GM12878 (cell line): ENCODE data around the gene CCDC85B. TPM values are rescaled to one million over a fixed set of nuclear protein-coding genes. Genes with fewer than 3 reads are reported as not detected.

Source experiments
- ATAC-seq: fragments of 200-7000 bp; cut with Tn5 transposase; 3 replicates; pipeline ENCODE4 v1.9.1; 2020; ENCODE audit warnings: mild to moderate bottlenecking, moderate library complexity
- BruUV-seq: library from RNA; stranded (reverse); fragments of 400-500 nt; replicated peaks from 2 replicates; lab custom pipeline; 2021; lab: Mats Ljungman, UMichigan
- CTCF ChIA-PET: fragments of 300-600 bp; sonication (Branson Sonifier 250); formaldehyde crosslinking; extraction: SDS; loops from one replicate; lab custom pipeline; 2021; ENCODE audit warnings: inconsistent platforms; lab: Yijun Ruan, JAX
- POLR2A ChIA-PET: fragments of 350-600 bp; formaldehyde crosslinking; extraction: SDS; loops from one replicate; lab custom pipeline; 2021; ENCODE audit warnings: inconsistent platforms; lab: Charles Lee
- RAD21 ChIA-PET: fragments of 300-600 bp; sonication (Branson Sonifier 250); formaldehyde crosslinking; loops from one replicate; lab custom pipeline; 2023; ENCODE audit warnings: antibody characterized with exemption; ENCODE audit not compliant: unreplicated experiment; lab: Charles Lee
- SMC1A ChIA-PET: fragments of 300-600 bp; sonication (Branson Sonifier 250); formaldehyde crosslinking; loops from one replicate; lab custom pipeline; 2023; ENCODE audit not compliant: unreplicated experiment, uncharacterized antibody; lab: Charles Lee
- DNase-seq: peaks from one replicate; pipeline ENCODE4 v3.0.0-alpha.2; 2011; ENCODE audit warnings: low read depth, low spot score
- FAIRE-seq: peaks from 3 replicates; lab custom pipeline; 2011; peaks lifted over from hg19 to GRCh38; lab: Jason Lieb, UNC
- H2AFZ ChIP-seq: 2 replicates; pipeline ENCODE4 v1.6.0; 2011; ENCODE audit warnings: low read depth, low read length, control low read depth; ENCODE audit not compliant: control insufficient read depth
- H3K27ac ChIP-seq: 2 replicates; pipeline ENCODE4 v1.5.1; 2011; ENCODE audit warnings: control low read depth; ENCODE audit not compliant: control insufficient read depth, insufficient read depth
- H3K27me3 ChIP-seq, 2 experiments: replicated peaks in 1 of 2; 2 replicates each; pipeline versions ENCODE4 v1.6.0 to v1.6.1; 2011; ENCODE audit warnings: low read length in 1 of 2; ENCODE audit not compliant: control insufficient read depth in 2 of 2, insufficient read depth in 2 of 2
- H3K36me3 ChIP-seq, 2 experiments: 2 replicates each; pipeline ENCODE4 v1.5.1; 2011; ENCODE audit warnings: low read length in 1 of 2; ENCODE audit not compliant: control insufficient read depth in 2 of 2, insufficient read depth in 2 of 2
- H3K4me1 ChIP-seq: 2 replicates; pipeline ENCODE4 v1.6.1; 2011; ENCODE audit warnings: mild to moderate bottlenecking, low read length, moderate library complexity, mixed read lengths; ENCODE audit not compliant: control insufficient read depth, insufficient read depth
- H3K4me2 ChIP-seq: 2 replicates; pipeline ENCODE4 v1.6.0; 2011; ENCODE audit warnings: control low read depth; ENCODE audit not compliant: control insufficient read depth, insufficient read depth
- H3K4me3 ChIP-seq: fragments of 200-600 bp; sonication (generic); 2 replicates; pipeline ENCODE4 v1.5.1; 2016
- H3K79me2 ChIP-seq: 2 replicates; pipeline ENCODE4 v1.6.0; 2011; ENCODE audit warnings: low read length; ENCODE audit not compliant: control insufficient read depth, insufficient read depth
- H3K9ac ChIP-seq: 2 replicates; pipeline ENCODE4 v1.8.0; 2011; ENCODE audit warnings: low read length, control low read depth, mixed read lengths; ENCODE audit not compliant: control insufficient read depth, insufficient read depth
- H3K9me3 ChIP-seq: replicated peaks from 3 replicates; pipeline ENCODE4 v1.5.1; 2011; ENCODE audit warnings: mild to moderate bottlenecking, low read length; ENCODE audit not compliant: control insufficient read depth, insufficient read depth
- H4K20me1 ChIP-seq: 2 replicates; pipeline ENCODE4 v1.6.0; 2011; ENCODE audit not compliant: control insufficient read depth, insufficient read depth
- BMI1 ChIP-seq: fragments of 450-650 bp; IDR thresholded peaks from 2 replicates; pipeline ENCODE4 v1.6.1; 2016; ENCODE audit warnings: mild to moderate bottlenecking, moderate library complexity, borderline replicate concordance
- CUX1 ChIP-seq: IDR thresholded peaks from 2 replicates; pipeline ENCODE4 v1.6.1; 2012; ENCODE audit warnings: improper control_type of control experiment, low read depth, low read length; ENCODE audit not compliant: insufficient replicate concordance
- E2F4 ChIP-seq: IDR thresholded peaks from 2 replicates; pipeline ENCODE4 v1.6.1; 2012; ENCODE audit warnings: low read depth, low read length, improper control_type of control experiment
- FOS ChIP-seq: IDR thresholded peaks from 3 replicates; pipeline ENCODE4 v1.6.1; 2011; ENCODE audit warnings: borderline replicate concordance; ENCODE audit not compliant: insufficient read length; ENCODE audit errors: extremely low read depth
- IKZF1 ChIP-seq: fragments of 450-650 bp; conservative IDR thresholded peaks from 2 replicates; pipeline ENCODE4 v1.6.1; 2017; ENCODE audit warnings: antibody characterized with exemption, mild to moderate bottlenecking
- MXI1 ChIP-seq: fragments of 150-350 bp; IDR thresholded peaks from 2 replicates; pipeline ENCODE4 v1.6.1; 2011; ENCODE audit warnings: low read depth, mild to moderate bottlenecking, inconsistent platforms, low read length, improper control_type of control experiment
- MYC ChIP-seq: IDR thresholded peaks from 2 replicates; pipeline ENCODE4 v1.6.1; 2011; ENCODE audit warnings: mild to moderate bottlenecking, low read length, moderate library complexity, inconsistent platforms; ENCODE audit not compliant: insufficient read depth, insufficient replicate concordance, insufficient read length, severe bottlenecking
- PAX5 ChIP-seq: IDR thresholded peaks from 2 replicates; pipeline ENCODE4 v1.6.1; 2011; ENCODE audit warnings: low read depth, low read length, borderline replicate concordance
- RB1 ChIP-seq: fragments of 450-650 bp; formaldehyde crosslinking; IDR thresholded peaks from 2 replicates; pipeline ENCODE4 v1.6.1; 2017; ENCODE audit warnings: mild to moderate bottlenecking, borderline replicate concordance
- RUNX3 ChIP-seq: IDR thresholded peaks from 2 replicates; pipeline ENCODE4 v1.6.1; 2012; ENCODE audit warnings: low read length, inconsistent platforms
- SPI1 ChIP-seq: IDR thresholded peaks from 2 replicates; pipeline ENCODE4 v1.6.1; 2011; ENCODE audit warnings: low read depth, mild to moderate bottlenecking, low read length, moderate library complexity, borderline replicate concordance; ENCODE audit not compliant: insufficient read depth
- TARDBP ChIP-seq: IDR thresholded peaks from 2 replicates; pipeline ENCODE4 v1.6.1; 2016; ENCODE audit warnings: borderline replicate concordance
- ZBED1 ChIP-seq: IDR thresholded peaks from 2 replicates; pipeline ENCODE4 v1.6.1; 2016; ENCODE audit warnings: borderline replicate concordance
- ZZZ3 ChIP-seq: IDR thresholded peaks from 2 replicates; pipeline ENCODE4 v1.6.1; 2011; ENCODE audit warnings: low read depth; ENCODE audit not compliant: control insufficient read depth, insufficient read length
- WGBS: methylation state at CpG from one replicate; pipeline ENCODE4 v1.1.6; 2016; ENCODE audit warnings: low lambda C conversion rate; ENCODE audit not compliant: insufficient replicate concordance, insufficient coverage; ENCODE audit errors: missing lambda C conversion rate; 5-methylcytosine and 5-hydroxymethylcytosine counted together
- in situ Hi-C: fragments of 300-500 bp; cut with MboI; formaldehyde crosslinking; loops from 9 replicates; pipeline ENCODE4 v1.14.3; 2018; ENCODE audit warnings: mixed read lengths
- intact Hi-C: fragments of 100-400 bp; cut with micrococcal nuclease; formaldehyde crosslinking; loops from one replicate; pipeline ENCODE4 v1.14.2; 2022; ENCODE audit not compliant: unreplicated experiment
- polyA plus RNA-seq, 11 experiments: library from polyadenylated mRNA; depleted of rRNA in 4 of 11; unstranded in 6 of 11; stranded (reverse) in 5 of 11; fragments of >200 nt; fragmentation: Nextera tagmentation in 4 of 11; fragmentation: Illumina TruSeq in 1 of 11; extraction: Ambion mirVana in 4 of 11; extraction: Trizol in 1 of 11; gene quantifications; 1 replicate in 1 of 11; 2 replicates in 10 of 11; pipeline versions ENCODE4 v1.2.1 to v1.2.3, GENCODE V29; 2011 to 2016; ENCODE audit warnings: inconsistent platforms in 2 of 11, missing spikeins in 2 of 11, low read depth in 1 of 11
- total RNA-seq, 4 experiments: library from RNA; depleted of rRNA in 3 of 4; stranded (reverse); fragments of >200 nt in 3 of 4; fragmentation: Illumina TruSeq in 1 of 4; extraction: Trizol in 1 of 4; gene quantifications; 2 replicates each; pipeline versions ENCODE4 v1.2.1 to v1.2.3, GENCODE V29; 2013 to 2021
- TF ChIP-seq, protein P1 (sequence below): fragments of 450-650 bp; IDR thresholded peaks from 2 replicates; pipeline ENCODE4 v1.6.1; 2016; ENCODE audit warnings: mild to moderate bottlenecking

The CCDC85B gene
- total and polyA plus RNA-seq, 10 of the 15 experiments (the other 5 are each of a cell fraction or from before 2014, with no cell fraction given) = 0.32 to 114 (median 49.5) TPM

GRCh38 chr11:65886826-65887722 is 3.4 kb upstream of the CCDC85B start:
- Histone ChIP-seq H3K36me3 (peaks cover 12 to 25% of the 10 kb centered on the region in 2 experiments), H3K9ac (peak overlapping the region; percentile 73), H3K79me2 (peaks cover 37% of the 10 kb centered on the region), H4K20me1 (no peaks in the 10 kb centered on the region), H3K4me3 (peak overlapping the region; percentile 90), H3K9me3 (no peaks in the 10 kb centered on the region), H2AFZ (no peak overlapping the region), H3K4me1 (peaks cover 23% of the 10 kb centered on the region), H3K4me2 (peak overlapping the region; percentile 88), H3K27me3 (no peaks in the 10 kb centered on the region), H3K27ac (peak overlapping the region; percentile 70; the same call in 1 of the 2 replicates)
- TF ChIP-seq BMI1 (no peak), MXI1 (no peak), CUX1 (no peak), RUNX3 (no peak), TARDBP (no peak), ZZZ3 (no peak), FOS (no peak), RB1 (no peak), ZBED1 (no peak), PAX5 (no peak), IKZF1 (no peak), MYC (no peak), SPI1 (no peak), E2F4 (no peak)
- TF ChIP-seq, protein P1, sequence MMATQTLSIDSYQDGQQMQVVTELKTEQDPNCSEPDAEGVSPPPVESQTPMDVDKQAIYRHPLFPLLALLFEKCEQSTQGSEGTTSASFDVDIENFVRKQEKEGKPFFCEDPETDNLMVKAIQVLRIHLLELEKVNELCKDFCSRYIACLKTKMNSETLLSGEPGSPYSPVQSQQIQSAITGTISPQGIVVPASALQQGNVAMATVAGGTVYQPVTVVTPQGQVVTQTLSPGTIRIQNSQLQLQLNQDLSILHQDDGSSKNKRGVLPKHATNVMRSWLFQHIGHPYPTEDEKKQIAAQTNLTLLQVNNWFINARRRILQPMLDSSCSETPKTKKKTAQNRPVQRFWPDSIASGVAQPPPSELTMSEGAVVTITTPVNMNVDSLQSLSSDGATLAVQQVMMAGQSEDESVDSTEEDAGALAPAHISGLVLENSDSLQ = no peak
- ChIA-PET POLR2A (interaction anchor here (0.6 to 4.9 kb wide), 10 partner anchors 9 to 143 kb away, joined by 3 to 62 read pairs (median 7); partner anchors contain the start of genes BANF1, CFL1, EIF1AD and MUS81), RAD21 (interaction anchor here (1.7 to 8.0 kb wide), 6 partner anchors 11 to 105 kb away, joined by 4 to 76 read pairs (median 20); partner anchors contain the start of genes CFL1 and MUS81), SMC1A (interaction anchor here (0.6 to 6.7 kb wide), 9 partner anchors 13 to 98 kb away, joined by 3 to 52 read pairs (median 4); partner anchors contain the start of genes CFL1, FOSL1 and MUS81), CTCF (interaction anchor here (0.6 to 11.0 kb wide), 17 partner anchors 12 to 399 kb away, joined by 3 to 167 read pairs (median 7); partner anchors contain the start of genes CFL1, FOSL1, MUS81 and RNASEH2C)
- ATAC-seq = no peak
- BruUV-seq = no TSS peak
- in situ Hi-C loops = no loop called here
- intact Hi-C loops = no loop called here
- DNase-seq = no peak
- WGBS = 68% methylated on average over 13 of the region's 14 CpGs
- no peak for FAIRE-seq
